HG03469 (cell line): ENCODE data around the gene KRT84.
"Not testable (repeated sequence)": the region's sequence is repeated elsewhere in the genome, so short reads cannot be mapped to it uniquely, and the experiment has no call there.

Source experiments
- ATAC-seq: cut with Tn5 transposase; IDR thresholded peaks from one replicate; pipeline ENCODE4 v1.9.1; 2021; ENCODE audit warnings: mild to moderate bottlenecking, moderate library complexity, moderate number of reproducible peaks; ENCODE audit not compliant: unreplicated experiment

The KRT84 gene

GRCh38 chr12:52411815-52412214 is 26.4 kb upstream of the KRT84 start:
- ATAC-seq: no peak

- ATAC-seq: not testable (repeated sequence)
Observed at GRCh38 chr12:52410589-52411248, 25.3 kb upstream of the KRT84 start.

DNA sequence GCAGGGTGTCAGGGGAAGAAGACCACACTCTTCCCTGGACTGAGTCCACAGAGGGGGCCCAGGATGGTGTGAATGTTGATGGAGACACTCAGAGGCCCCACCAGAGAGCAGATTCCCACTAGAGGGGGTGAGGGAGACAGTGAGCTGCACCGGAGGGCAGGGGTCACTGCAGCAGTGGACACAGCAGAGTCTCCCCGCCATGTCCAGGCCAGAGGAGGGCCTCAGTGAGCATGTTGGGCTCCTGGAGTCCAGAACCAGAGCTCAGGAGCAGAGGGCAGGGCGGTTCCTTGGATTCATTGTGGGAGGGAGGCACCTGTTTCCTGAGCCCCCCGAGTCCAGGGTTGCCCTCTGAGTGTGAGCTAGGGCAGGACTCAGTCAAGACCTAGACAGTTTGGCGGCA is 22.5 kb upstream of the KRT84 start:
- no peak for ATAC-seq

GRCh38 chr12:52405922-52406385 is 20.5 kb upstream of the KRT84 start, which contains the start of gene KRT82:
Gene KRT82, minus strand, starts transcription at chr12:52406335. Its CDS starts 58 bp downstream, at chr12:52406277.
- ATAC-seq: no peak

- no peak for ATAC-seq
Observed at GRCh38 chr12:52404951-52405350, 19.5 kb upstream of the KRT84 start.

- no peak for ATAC-seq
Observed at GRCh38 chr12:52403561-52403960, 18.1 kb upstream of the KRT84 start.

DNA sequence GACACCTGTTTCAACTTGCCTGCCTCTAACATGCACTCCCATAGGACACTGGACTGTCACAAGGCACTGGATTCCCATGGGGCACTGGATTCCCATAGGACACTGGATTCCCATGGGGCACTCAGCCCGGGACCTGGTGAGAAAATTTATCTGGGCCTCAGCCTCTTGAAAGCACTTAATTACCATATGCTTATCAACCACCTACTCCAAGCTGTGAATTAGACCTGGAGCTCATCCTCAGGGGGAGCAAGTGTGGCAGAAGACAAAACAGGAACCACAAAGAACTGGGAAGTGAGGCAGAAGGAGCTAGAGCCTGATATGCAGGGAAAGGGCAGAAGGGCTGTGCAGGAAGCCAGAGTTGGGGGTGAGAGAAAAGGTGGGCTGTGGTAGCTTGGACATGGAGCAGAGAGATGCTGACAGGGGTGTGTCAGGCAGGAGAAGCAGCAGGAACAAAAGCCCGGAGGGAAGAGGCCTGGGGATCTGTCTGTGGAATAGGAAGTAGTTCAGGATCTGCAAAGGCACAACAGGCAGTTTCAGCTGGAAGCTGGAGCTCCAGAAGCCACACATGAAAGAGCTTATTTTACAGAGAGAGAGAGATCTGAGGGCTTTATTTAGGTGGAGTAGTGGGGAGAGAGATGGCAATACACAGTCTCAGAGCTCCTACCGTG is 17.6 kb upstream of the KRT84 start:
- ATAC-seq: no peak

- ATAC-seq: no peak
Observed at GRCh38 chr12:52402377-52402776, 16.9 kb upstream of the KRT84 start.

- ATAC-seq: no peak
Observed at GRCh38 chr12:52401926-52402325, 16.5 kb upstream of the KRT84 start.

DNA sequence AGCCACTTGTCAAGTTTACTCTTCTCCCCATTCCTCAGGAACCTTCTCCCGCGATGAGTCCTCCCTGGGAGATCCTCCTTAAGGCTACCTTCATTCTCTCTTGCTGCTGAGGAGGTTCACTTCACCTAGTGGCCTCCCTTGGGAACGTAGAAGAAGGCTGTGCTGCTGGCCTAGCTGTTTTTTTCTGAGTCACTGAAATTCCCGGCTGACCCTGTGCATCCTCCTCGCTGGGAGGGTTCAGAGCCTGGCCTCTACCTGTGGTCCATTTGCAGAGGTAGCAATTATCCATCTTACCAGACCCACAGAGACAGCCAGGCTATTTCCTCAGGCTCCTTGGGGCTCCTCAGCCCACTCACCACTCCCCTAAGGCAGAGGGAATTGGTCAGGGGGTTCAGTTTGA is 16.1 kb upstream of the KRT84 start:
- no peak for ATAC-seq

- no peak for ATAC-seq
Observed at GRCh38 chr12:52400906-52401305, 15.5 kb upstream of the KRT84 start.

DNA sequence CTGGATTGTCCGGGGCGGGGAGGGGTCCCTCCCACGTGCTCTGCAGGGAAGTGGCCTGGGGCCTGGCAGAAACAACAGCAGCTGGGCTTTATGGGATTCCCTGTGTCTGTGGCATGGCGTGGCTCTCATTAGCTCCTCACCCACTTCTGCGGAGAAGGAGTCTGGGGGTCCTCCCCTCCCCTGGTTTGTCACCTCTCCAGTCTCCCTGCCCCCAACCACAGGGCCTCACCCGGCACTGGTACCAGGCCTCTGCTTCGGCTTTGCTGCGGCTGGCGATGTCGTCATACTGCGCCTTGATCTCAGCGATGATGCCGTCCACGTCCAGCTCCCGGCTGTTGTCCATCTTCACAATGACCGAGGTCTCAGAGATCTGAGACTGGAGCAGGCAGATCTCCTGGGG is 14.3 kb upstream of the KRT84 start:
- no peak for ATAC-seq

DNA sequence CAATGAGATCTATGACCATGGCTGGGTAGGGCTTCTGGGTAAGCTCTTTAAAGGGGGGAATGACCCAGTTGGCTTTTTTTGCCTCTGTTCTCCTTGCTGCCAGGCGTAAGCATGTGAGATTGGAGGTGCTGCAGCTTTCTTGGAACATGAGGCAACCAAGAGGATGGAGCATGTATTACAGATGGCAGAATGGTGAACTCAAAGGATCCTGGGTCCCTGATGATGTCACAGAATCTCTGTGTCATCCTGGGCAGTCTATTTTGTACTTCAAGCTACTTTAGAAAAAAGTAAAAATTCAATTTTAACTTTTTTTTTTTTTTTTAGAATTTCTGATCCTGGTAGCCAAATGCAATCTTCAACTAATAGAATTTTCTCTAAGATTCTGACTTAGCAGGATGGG is 12.7 kb upstream of the KRT84 start:
- no peak for ATAC-seq

GRCh38 chr12:52396656-52397055 is 11.2 kb upstream of the KRT84 start:
- ATAC-seq: no peak

- no peak for ATAC-seq
Observed at GRCh38 chr12:52395761-52396434, 10.4 kb upstream of the KRT84 start.

GRCh38 chr12:52394836-52395405 is 9.5 kb upstream of the KRT84 start:
- ATAC-seq: no peak

GRCh38 chr12:52392465-52393007 is 7.1 kb upstream of the KRT84 start:
- no peak for ATAC-seq

GRCh38 chr12:52391618-52392002 is 6.2 kb upstream of the KRT84 start:
- no peak for ATAC-seq

GRCh38 chr12:52390739-52391617 is 5.5 kb upstream of the KRT84 start:
- no peak for ATAC-seq
